Panc1 (cell line): ENCODE data around the gene HSF2BP.

Experiments used
- CTCF ChIP-seq: fragments of 450-650 bp; IDR thresholded peaks from 2 replicates; pipeline ENCODE4 v1.5.1; 2017; ENCODE audit warnings: mild to moderate bottlenecking
- SIN3A ChIP-seq: IDR thresholded peaks from 2 replicates; pipeline ENCODE4 v1.6.1; 2012; ENCODE audit warnings: low read depth, mild to moderate bottlenecking, low read length, moderate library complexity, borderline replicate concordance; ENCODE audit not compliant: insufficient read depth
- TF ChIP-seq, protein P1 (sequence below), 2 experiments: IDR thresholded peaks; 2 replicates each; pipeline ENCODE4 v1.6.1; 2011 to 2012; ENCODE audit warnings: low read depth in 2 of 2, control low read depth in 1 of 2, low read length in 1 of 2, mild to moderate bottlenecking in 1 of 2, moderate library complexity in 1 of 2; ENCODE audit not compliant: insufficient read depth in 1 of 2

DNA sequence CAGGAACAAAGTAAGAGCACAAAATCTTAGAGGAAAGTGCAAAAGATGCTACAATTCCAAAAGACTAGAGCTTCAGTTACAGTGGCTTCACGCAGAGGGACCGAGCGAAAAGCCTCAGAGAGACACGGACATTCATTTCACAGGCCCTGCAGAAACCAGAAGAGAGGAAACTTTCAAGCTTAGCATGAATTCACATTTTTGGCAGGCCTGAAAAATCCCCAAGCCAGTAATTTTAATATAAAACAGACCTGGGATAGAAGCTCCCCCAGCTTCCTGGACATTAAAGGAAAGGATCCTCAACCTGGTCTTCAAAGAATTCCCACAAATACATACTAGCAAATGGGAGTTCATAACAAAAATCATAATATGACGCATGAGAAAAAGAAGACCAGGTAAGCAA, 66.2 kb downstream of the HSF2BP start:
- no peak for TF ChIP-seq CTCF
- TF ChIP-seq, protein P1, sequence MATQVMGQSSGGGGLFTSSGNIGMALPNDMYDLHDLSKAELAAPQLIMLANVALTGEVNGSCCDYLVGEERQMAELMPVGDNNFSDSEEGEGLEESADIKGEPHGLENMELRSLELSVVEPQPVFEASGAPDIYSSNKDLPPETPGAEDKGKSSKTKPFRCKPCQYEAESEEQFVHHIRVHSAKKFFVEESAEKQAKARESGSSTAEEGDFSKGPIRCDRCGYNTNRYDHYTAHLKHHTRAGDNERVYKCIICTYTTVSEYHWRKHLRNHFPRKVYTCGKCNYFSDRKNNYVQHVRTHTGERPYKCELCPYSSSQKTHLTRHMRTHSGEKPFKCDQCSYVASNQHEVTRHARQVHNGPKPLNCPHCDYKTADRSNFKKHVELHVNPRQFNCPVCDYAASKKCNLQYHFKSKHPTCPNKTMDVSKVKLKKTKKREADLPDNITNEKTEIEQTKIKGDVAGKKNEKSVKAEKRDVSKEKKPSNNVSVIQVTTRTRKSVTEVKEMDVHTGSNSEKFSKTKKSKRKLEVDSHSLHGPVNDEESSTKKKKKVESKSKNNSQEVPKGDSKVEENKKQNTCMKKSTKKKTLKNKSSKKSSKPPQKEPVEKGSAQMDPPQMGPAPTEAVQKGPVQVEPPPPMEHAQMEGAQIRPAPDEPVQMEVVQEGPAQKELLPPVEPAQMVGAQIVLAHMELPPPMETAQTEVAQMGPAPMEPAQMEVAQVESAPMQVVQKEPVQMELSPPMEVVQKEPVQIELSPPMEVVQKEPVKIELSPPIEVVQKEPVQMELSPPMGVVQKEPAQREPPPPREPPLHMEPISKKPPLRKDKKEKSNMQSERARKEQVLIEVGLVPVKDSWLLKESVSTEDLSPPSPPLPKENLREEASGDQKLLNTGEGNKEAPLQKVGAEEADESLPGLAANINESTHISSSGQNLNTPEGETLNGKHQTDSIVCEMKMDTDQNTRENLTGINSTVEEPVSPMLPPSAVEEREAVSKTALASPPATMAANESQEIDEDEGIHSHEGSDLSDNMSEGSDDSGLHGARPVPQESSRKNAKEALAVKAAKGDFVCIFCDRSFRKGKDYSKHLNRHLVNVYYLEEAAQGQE (IDR thresholded peaks at IDR 0.05; ENCODE audit: insufficient read depth in 1 of 2, low read depth in 2 of 2, low read length in 1 of 2): no peak
- TF ChIP-seq SIN3A: no peak
